WTC11 (cell line): ENCODE measurements around the gene PDE3B. TPM values are rescaled to one million over a fixed set of nuclear protein-coding genes. Genes with fewer than 3 reads are reported as not detected.
"Not testable (repeated sequence)": the region's sequence is repeated elsewhere in the genome, so short reads cannot be mapped to it uniquely, and the experiment has no call there.

Source experiments
- ATAC-seq: fragments of 200-7000 bp; cut with Tn5 transposase; 2 replicates; pipeline ENCODE4 v1.10.0; 2021; ENCODE audit warnings: mild to moderate bottlenecking, moderate library complexity
- CTCF ChIA-PET: fragments of 300-600 bp; sonication (Branson Sonifier 250); formaldehyde crosslinking; loops from one replicate; lab custom pipeline; 2021; ENCODE audit warnings: antibody characterized with exemption; lab: Charles Lee
- POLR2A ChIA-PET: fragments of 350-600 bp; sonication (Branson Sonifier 250); formaldehyde crosslinking; loops from one replicate; lab custom pipeline; 2021; ENCODE audit warnings: antibody characterized with exemption; lab: Charles Lee
- DNase-seq: peaks from one replicate; pipeline ENCODE4 v3.0.0; 2021; ENCODE audit warnings: low spot score
- H3K27ac Mint-ChIP-seq: 2 replicates; pipeline ENCODE4 v1.8.0; 2021; ENCODE audit warnings: mixed read lengths
- H3K27me3 Mint-ChIP-seq: 2 replicates; pipeline ENCODE4 v1.8.0; 2021; ENCODE audit warnings: low read depth, mild to moderate bottlenecking, moderate library complexity, mixed read lengths
- H3K36me3 Mint-ChIP-seq: 2 replicates; pipeline ENCODE4 v1.8.0; 2021; ENCODE audit warnings: mixed read lengths
- H3K4me1 Mint-ChIP-seq: 2 replicates; pipeline ENCODE4 v1.8.0; 2022; ENCODE audit warnings: mixed read lengths
- H3K4me3 Mint-ChIP-seq: 2 replicates; pipeline ENCODE4 v1.8.0; 2021; ENCODE audit warnings: mild to moderate bottlenecking, moderate library complexity, mixed read lengths
- H3K9me3 Mint-ChIP-seq: 2 replicates; pipeline ENCODE4 v1.8.0; 2021; ENCODE audit warnings: mixed read lengths
- CREM ChIP-seq: sonication (generic); formaldehyde crosslinking; IDR thresholded peaks from 2 replicates; pipeline ENCODE4 v1.8.1; 2022; ENCODE audit warnings: mild to moderate bottlenecking, missing genetic modification reagents, moderate library complexity
- ELF4 ChIP-seq: sonication (generic); formaldehyde crosslinking; IDR thresholded peaks from 2 replicates; pipeline ENCODE4 v1.8.1; 2022; ENCODE audit warnings: low read depth, mild to moderate bottlenecking, moderate library complexity, missing genetic modification reagents
- GABPB1 ChIP-seq: sonication (generic); formaldehyde crosslinking; IDR thresholded peaks from 2 replicates; pipeline ENCODE4 v1.8.1; 2023; ENCODE audit warnings: mild to moderate bottlenecking, missing genetic modification reagents
- JAZF1 ChIP-seq: fragments of 250-450 bp; sonication (Bioruptor Pico); IDR thresholded peaks from 2 replicates; pipeline ENCODE4 v1.9.0; 2021; ENCODE audit warnings: moderate library complexity, mild to moderate bottlenecking, inconsistent platforms
- NFATC4 ChIP-seq: fragments of 250-450 bp; sonication (Bioruptor Pico); IDR thresholded peaks from 2 replicates; pipeline ENCODE4 v1.9.0; 2021; ENCODE audit warnings: mild to moderate bottlenecking
- NR3C1 ChIP-seq: sonication (generic); formaldehyde crosslinking; conservative IDR thresholded peaks from 2 replicates; pipeline ENCODE4 v1.8.1; 2023; ENCODE audit warnings: low read depth, mild to moderate bottlenecking, missing genetic modification reagents
- RORB ChIP-seq: fragments of 250-450 bp; sonication (Bioruptor Pico); IDR thresholded peaks from 2 replicates; pipeline ENCODE4 v1.9.0; 2021; ENCODE audit warnings: mild to moderate bottlenecking
- SOX15 ChIP-seq: fragments of 250-450 bp; sonication (Bioruptor Pico); IDR thresholded peaks from 2 replicates; pipeline ENCODE4 v1.9.0; 2021; ENCODE audit warnings: mild to moderate bottlenecking
- TCF7 ChIP-seq: sonication (generic); formaldehyde crosslinking; IDR thresholded peaks from 2 replicates; pipeline ENCODE4 v1.8.0; 2022; ENCODE audit warnings: mild to moderate bottlenecking, low read depth, missing genetic modification reagents, moderate library complexity
- ZNF416 ChIP-seq: fragments of 250-450 bp; sonication (Bioruptor Pico); IDR thresholded peaks from 2 replicates; pipeline ENCODE4 v1.9.0; 2021; ENCODE audit warnings: mild to moderate bottlenecking, inconsistent platforms
- total RNA-seq: library from RNA; stranded (reverse); gene quantifications from 3 replicates; pipeline ENCODE4 v1.2.3, GENCODE V29; 2021
- TF ChIP-seq, protein P1 (sequence below): sonication (generic); formaldehyde crosslinking; IDR thresholded peaks from 2 replicates; pipeline ENCODE4 v1.8.0; 2022; ENCODE audit warnings: mild to moderate bottlenecking, missing genetic modification reagents
- TF ChIP-seq, protein P2 (sequence below): fragments of 250-450 bp; sonication (Bioruptor Pico); IDR thresholded peaks from 2 replicates; pipeline ENCODE4 v1.9.0; 2021; ENCODE audit warnings: moderate library complexity, mild to moderate bottlenecking, inconsistent platforms, borderline replicate concordance

Gene PDE3B
- total RNA-seq, 1 experiment from 2014 or later: 9.6 TPM

DNA sequence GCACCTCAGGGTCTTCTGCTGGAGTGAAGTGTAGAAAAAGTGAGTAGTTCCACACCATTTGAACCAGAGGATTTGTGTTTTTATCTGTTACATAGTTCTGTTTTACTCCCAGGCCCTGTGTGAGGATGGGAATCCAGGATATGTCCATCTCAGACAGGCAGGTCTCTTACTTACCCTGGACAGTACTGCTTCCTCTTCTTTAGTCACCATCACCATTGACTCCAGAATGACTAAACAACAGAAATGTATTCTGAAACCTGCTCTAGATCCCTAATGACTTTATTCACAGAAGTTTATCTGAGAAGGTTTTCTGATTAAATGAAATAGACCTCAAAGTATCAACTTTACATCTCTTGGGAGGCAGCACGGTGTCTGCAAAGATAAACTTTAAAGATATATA is 214.8 kb downstream of the PDE3B start:
- CTCF ChIA-PET: no interaction called here
- no peaks in the 10 kb centered on the region for H3K4me1 Mint-ChIP-seq
- no peaks in the 10 kb centered on the region for H3K36me3 Mint-ChIP-seq
- H3K27me3 Mint-ChIP-seq: no peaks in the 10 kb centered on the region
- H3K4me3 Mint-ChIP-seq: no peak overlapping the region
- H3K27ac Mint-ChIP-seq: no peak overlapping the region
- no peak for DNase-seq
- no peak for ATAC-seq
- TF ChIP-seq, protein P1, sequence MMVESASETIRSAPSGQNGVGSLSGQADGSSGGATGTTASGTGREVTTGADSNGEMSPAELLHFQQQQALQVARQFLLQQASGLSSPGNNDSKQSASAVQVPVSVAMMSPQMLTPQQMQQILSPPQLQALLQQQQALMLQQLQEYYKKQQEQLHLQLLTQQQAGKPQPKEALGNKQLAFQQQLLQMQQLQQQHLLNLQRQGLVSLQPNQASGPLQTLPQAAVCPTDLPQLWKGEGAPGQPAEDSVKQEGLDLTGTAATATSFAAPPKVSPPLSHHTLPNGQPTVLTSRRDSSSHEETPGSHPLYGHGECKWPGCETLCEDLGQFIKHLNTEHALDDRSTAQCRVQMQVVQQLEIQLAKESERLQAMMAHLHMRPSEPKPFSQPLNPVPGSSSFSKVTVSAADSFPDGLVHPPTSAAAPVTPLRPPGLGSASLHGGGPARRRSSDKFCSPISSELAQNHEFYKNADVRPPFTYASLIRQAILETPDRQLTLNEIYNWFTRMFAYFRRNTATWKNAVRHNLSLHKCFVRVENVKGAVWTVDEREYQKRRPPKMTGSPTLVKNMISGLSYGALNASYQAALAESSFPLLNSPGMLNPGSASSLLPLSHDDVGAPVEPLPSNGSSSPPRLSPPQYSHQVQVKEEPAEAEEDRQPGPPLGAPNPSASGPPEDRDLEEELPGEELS: no peak
- TF ChIP-seq GABPB1 (CRISPR knock-in tag) (no peak), NFATC4 (no peak), RORB (CRISPR knock-in tag) (no peak)
- POLR2A ChIA-PET: no interaction called here
- 0 out of 2 replicates have a peak, but pooled peaks cover 4% of the 10 kb centered on the region for H3K9me3 Mint-ChIP-seq

DNA sequence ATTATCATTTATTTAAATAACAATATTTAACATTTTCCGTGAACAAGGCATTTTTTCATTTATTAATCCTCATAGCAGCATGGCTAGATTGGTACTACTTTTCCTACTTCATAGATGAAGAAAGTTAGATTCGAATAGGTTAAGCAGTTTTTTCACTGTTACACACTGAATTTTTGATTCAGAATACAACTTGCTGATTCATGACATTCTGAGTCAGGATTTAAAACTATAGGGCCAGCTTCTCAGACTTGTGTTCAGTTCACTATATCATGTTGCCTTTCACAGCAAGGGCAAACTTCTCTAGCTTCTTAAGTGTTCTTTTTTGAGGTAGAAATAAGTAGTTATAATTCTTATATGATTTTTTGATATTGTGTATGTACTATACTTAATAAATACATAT is 216.9 kb downstream of the PDE3B start:
- Mint-ChIP-seq H3K27ac (no peak overlapping the region), H3K36me3 (peaks cover 9% of the 10 kb centered on the region), H3K27me3 (no peaks in the 10 kb centered on the region), H3K9me3 (peaks cover 9% of the 10 kb centered on the region; the same call in 1 of the 2 replicates), H3K4me3 (no peak overlapping the region), H3K4me1 (no peaks in the 10 kb centered on the region)
- no peak for TF ChIP-seq JAZF1
- TF ChIP-seq, protein P1: no peak
- no peak for TF ChIP-seq ZNF416 (CRISPR knock-in tag)
- TF ChIP-seq ELF4 (CRISPR knock-in tag): no peak
- TF ChIP-seq TCF7 (CRISPR knock-in tag): no peak
- TF ChIP-seq NR3C1 (CRISPR knock-in tag): no peak
- TF ChIP-seq, protein P2, sequence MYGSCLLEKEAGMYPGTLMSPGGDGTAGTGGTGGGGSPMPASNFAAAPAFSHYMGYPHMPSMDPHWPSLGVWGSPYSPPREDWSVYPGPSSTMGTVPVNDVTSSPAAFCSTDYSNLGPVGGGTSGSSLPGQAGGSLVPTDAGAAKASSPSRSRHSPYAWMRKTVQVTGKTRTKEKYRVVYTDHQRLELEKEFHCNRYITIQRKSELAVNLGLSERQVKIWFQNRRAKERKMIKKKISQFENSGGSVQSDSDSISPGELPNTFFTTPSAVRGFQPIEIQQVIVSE: no peak
- no peak for TF ChIP-seq CREM (CRISPR knock-in tag)
- ATAC-seq (no peak), DNase-seq (no peak)
- CTCF ChIA-PET: interaction anchor here (0.5 to 1.3 kb wide), 3 partner anchors 47 to 238 kb away, joined by 3 to 5 read pairs (median 3); no protein-coding TSS in a partner anchor
- POLR2A ChIA-PET: no interaction called here

DNA sequence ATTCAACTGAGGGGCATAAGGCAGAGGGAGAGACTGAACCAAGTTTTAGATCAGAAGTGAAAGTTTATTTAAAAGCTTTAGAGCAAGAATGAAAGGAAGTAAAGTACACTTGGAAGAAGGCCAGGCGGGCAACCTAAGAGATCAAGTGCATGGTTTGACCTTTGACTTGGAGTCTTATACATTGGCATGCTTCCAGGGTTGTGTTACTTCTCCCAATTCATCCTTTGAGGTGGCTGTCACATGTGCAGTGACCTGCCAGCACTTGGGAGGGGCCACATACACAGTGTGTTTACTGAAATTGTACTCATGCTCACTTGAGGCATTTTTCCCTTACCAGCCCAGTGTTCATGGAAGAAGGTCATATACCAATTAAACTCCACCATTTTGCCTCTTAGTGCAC is 218.1 kb downstream of the PDE3B start:
- no peak overlapping the region for H3K4me3 Mint-ChIP-seq
- H3K36me3 Mint-ChIP-seq: peaks cover 9% of the 10 kb centered on the region
- CTCF ChIA-PET: interaction anchor here (1.1 kb wide), 1 partner anchor 238 kb away, joined by 4 read pairs; no protein-coding TSS in a partner anchor
- TF ChIP-seq SOX15 (CRISPR knock-in tag): no peak
- TF ChIP-seq, protein P2: no peak
- POLR2A ChIA-PET: no interaction called here
- no peak for ATAC-seq
- no peak overlapping the region for H3K27ac Mint-ChIP-seq
- peaks cover 9% of the 10 kb centered on the region; the same call in 1 of the 2 replicates for H3K9me3 Mint-ChIP-seq
- H3K27me3 Mint-ChIP-seq: no peaks in the 10 kb centered on the region
- DNase-seq: no peak
- no peaks in the 10 kb centered on the region for H3K4me1 Mint-ChIP-seq

DNA sequence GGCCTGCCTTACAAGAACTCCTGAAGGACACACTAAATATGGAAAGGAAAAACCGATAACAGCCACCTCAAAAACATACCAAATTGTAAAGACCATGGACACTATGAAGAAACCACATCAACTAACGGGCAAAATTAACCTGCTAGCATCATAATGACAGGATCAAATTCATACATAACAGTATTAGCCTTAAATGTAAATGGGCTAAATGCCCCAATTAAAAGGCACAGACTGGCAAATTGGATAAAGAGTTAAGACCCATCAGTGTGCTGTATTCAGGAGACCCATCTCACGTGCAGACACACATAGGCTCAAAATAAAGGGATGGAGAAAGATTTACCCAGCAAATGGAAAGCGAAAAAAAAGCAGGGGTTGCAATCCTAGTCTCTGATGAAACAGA is 220.2 kb downstream of the PDE3B start:
- H3K4me1 Mint-ChIP-seq, H3K4me3 Mint-ChIP-seq, H3K9me3 Mint-ChIP-seq, POLR2A ChIA-PET, H3K36me3 Mint-ChIP-seq, H3K27ac Mint-ChIP-seq, H3K27me3 Mint-ChIP-seq, ATAC-seq, DNase-seq: not testable (repeated sequence)
- CTCF ChIA-PET: interaction anchor here (1.3 kb wide), 1 partner anchor 44 kb away, joined by 3 read pairs; no protein-coding TSS in a partner anchor
